ENCODE measurements around the gene ZCCHC14. TPM values are rescaled to one million over a fixed set of nuclear protein-coding genes. Genes with fewer than 3 reads are reported as not detected.

The ZCCHC14 gene
- total and polyA plus RNA-seq, 2 of the 13 experiments (the other 11 are each of a cell fraction or from before 2014, with no cell fraction given), result 12.4 to 12.5 TPM

DNA sequence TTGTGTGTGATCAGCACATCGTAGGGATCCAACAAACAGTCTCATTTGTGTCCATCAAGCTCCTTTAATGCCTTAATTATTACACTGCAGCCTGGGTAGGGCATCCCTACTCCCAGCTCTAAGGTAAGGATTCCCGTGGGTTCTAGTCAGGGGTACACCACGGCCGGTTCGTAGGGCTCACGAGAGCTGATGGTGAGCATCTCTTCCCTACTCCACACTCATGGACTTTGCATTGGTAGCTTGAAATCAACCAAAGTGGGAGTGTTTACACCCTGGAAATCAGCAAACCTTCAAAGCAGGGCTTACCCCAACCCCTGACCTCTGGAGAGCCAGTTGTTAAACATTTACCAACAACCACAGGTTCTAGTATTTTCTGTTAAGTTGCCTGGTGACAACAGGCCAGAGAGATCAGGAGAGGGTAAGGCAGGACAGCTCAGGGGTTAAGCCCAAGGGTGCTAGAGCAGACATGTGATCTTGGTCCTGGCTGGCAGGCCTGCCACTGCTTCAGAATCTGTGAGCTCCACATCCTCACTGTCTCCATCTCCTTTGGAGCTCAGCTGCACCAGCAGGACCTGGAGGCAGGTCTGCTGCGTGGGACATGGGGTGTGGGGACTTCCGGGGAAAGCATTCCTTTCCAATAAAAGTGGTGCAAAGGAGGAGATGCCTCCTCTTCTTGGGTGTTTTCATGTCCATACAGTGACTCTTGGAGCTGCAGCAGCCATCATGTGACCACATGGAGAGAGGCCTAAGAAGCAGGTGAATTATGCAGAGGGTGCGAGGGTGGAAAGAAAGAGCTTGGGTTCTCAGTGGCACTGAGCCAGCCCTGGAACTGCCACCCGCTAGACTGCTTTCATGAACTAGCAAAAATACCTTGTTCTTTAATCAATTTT is 36.1 kb upstream of the ZCCHC14 start (continued):
- TF ChIP-seq, protein P1, sequence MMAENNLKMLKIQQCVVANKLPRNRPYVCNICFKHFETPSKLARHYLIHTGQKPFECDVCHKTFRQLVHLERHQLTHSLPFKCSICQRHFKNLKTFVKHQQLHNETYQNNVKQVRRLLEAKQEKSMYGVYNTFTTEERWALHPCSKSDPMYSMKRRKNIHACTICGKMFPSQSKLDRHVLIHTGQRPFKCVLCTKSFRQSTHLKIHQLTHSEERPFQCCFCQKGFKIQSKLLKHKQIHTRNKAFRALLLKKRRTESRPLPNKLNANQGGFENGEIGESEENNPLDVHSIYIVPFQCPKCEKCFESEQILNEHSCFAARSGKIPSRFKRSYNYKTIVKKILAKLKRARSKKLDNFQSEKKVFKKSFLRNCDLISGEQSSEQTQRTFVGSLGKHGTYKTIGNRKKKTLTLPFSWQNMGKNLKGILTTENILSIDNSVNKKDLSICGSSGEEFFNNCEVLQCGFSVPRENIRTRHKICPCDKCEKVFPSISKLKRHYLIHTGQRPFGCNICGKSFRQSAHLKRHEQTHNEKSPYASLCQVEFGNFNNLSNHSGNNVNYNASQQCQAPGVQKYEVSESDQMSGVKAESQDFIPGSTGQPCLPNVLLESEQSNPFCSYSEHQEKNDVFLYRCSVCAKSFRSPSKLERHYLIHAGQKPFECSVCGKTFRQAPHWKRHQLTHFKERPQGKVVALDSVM (CRISPR knock-in tag; IDR thresholded peaks at IDR 0.05), result peak; percentile 57; the same call in 1 of the 2 replicates
- TF ChIP-seq JUN (CRISPR knock-in tag; IDR thresholded peaks at IDR 0.05) (no peak), MTF1 (CRISPR knock-in tag; IDR thresholded peaks at IDR 0.05) (peak; percentile 76; the same call in 1 of the 2 replicates), ATAD3A (CRISPR knock-in tag; IDR thresholded peaks at IDR 0.05) (no peak), ZNF546 (CRISPR knock-in tag; conservative IDR thresholded peaks at IDR 0.05) (peak; percentile 40; the same call in 1 of the 2 replicates), PAX8 (CRISPR knock-in tag; IDR thresholded peaks at IDR 0.05; ENCODE audit: borderline replicate concordance) (0 out of 2 replicates have a peak, but pooled peaks have one; percentile 58), KDM5B (CRISPR knock-in tag; IDR thresholded peaks at IDR 0.05; ENCODE audit: borderline replicate concordance) (peak; percentile 85; the same call in 1 of the 2 replicates), MED13 (CRISPR knock-in tag; IDR thresholded peaks at IDR 0.05) (0 out of 2 replicates have a peak, but pooled peaks have one; percentile 26), POGZ (CRISPR knock-in tag; IDR thresholded peaks at IDR 0.05) (peak; percentile 58; the same call in 1 of the 2 replicates), ZNF737 (CRISPR knock-in tag; IDR thresholded peaks at IDR 0.05; ENCODE audit: borderline replicate concordance) (no peak), SIX1 (CRISPR knock-in tag; IDR thresholded peaks at IDR 0.05; ENCODE audit: borderline replicate concordance) (peak; percentile 81; the same call in 1 of the 2 replicates), MIER2 (CRISPR knock-in tag; IDR thresholded peaks at IDR 0.05) (peak; percentile 77), KAT2B (IDR thresholded peaks at IDR 0.05; ENCODE audit: borderline replicate concordance, low read depth, low read length) (no peak), ZNF468 (CRISPR knock-in tag; IDR thresholded peaks at IDR 0.05) (no peak), TSC22D2 (CRISPR knock-in tag; IDR thresholded peaks at IDR 0.05; ENCODE audit: borderline replicate concordance) (peak; percentile 66; the same call in 1 of the 2 replicates), PCBP2 (optimal IDR thresholded peaks at IDR 0.05; ENCODE audit: low read depth, low read length, poor library complexity, severe bottlenecking) (no peak), NR2F2 (IDR thresholded peaks at IDR 0.05; ENCODE audit: borderline replicate concordance, low read depth) (peak; percentile 98), TEAD3 (CRISPR knock-in tag; optimal IDR thresholded peaks at IDR 0.05; ENCODE audit: borderline replicate concordance) (peak; percentile 85)
- TF ChIP-seq, protein P2, sequence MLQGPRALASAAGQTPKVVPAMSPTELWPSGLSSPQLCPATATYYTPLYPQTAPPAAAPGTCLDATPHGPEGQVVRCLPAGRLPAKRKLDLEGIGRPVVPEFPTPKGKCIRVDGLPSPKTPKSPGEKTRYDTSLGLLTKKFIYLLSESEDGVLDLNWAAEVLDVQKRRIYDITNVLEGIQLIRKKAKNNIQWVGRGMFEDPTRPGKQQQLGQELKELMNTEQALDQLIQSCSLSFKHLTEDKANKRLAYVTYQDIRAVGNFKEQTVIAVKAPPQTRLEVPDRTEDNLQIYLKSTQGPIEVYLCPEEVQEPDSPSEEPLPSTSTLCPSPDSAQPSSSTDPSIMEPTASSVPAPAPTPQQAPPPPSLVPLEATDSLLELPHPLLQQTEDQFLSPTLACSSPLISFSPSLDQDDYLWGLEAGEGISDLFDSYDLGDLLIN (CRISPR knock-in tag; IDR thresholded peaks at IDR 0.05; ENCODE audit: borderline replicate concordance), result peak; percentile 41; the same call in 1 of the 2 replicates
- TF ChIP-seq, protein P3, sequence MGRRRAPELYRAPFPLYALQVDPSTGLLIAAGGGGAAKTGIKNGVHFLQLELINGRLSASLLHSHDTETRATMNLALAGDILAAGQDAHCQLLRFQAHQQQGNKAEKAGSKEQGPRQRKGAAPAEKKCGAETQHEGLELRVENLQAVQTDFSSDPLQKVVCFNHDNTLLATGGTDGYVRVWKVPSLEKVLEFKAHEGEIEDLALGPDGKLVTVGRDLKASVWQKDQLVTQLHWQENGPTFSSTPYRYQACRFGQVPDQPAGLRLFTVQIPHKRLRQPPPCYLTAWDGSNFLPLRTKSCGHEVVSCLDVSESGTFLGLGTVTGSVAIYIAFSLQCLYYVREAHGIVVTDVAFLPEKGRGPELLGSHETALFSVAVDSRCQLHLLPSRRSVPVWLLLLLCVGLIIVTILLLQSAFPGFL (CRISPR knock-in tag; IDR thresholded peaks at IDR 0.05), result no peak
- TF ChIP-seq, protein P4, sequence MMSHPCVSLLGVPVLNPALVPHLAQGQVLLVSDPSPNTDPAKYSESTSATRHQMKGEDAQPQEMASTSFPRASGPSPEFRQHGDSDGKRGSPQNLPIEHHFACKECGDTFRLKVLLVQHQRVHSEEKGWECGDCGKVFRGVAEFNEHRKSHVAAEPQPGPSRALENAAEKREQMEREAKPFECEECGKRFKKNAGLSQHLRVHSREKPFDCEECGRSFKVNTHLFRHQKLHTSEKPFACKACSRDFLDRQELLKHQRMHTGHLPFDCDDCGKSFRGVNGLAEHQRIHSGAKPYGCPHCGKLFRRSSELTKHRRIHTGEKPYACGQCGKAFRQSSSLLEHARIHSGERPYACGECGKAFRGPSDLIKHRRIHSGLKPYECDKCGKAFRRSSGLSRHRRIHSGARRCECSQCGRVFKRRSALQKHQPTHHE (CRISPR knock-in tag; IDR thresholded peaks at IDR 0.05; ENCODE audit: borderline replicate concordance), result peak; percentile 51; the same call in 1 of the 2 replicates

Measured in HepG2 (cell line).